Measurements from ENCODE around the gene RETREG3. TPM values are rescaled to one million over a fixed set of nuclear protein-coding genes. Genes with fewer than 3 reads are reported as not detected.

RETREG3 gene
- total and polyA plus RNA-seq, 2 of the 13 experiments (the other 11 are each of a cell fraction or from before 2014, with no cell fraction given) = 47.0 to 55.8 TPM

DNA sequence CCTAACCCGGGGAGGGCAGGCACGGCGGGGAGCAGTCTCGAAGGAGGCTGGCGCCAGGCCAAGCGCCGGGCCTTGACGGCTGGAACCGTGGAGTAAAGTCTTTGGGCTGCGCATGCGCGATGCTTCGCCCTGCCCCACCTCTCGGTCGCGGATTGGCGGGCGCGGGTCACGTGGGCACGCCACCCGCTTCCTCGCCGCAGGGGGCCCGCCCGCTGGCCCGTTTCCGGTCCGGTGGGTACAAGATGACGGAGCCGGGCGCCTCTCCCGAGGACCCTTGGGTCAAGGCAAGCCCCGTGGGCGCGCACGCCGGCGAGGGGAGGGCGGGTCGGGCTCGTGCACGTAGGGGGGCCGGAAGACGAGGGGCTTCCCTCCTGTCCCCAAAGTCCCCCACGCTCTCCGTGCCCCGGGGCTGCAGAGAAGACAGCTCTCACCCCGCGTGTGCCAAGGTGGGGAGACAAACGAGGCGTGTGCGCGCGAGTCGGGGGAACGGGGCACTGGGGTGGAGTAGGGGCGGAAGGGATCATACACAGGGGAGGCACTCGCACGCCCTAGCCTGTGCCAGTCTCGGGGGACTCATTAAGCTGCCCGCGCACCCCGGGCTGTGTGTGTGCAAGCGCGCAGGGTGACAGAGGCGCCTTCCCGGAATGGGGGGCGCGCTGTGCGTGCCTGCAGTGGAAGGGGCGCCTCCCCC, 42.1 kb downstream of the RETREG3 start, which contains the start of gene MLX (continued):
- TF ChIP-seq, protein P1, sequence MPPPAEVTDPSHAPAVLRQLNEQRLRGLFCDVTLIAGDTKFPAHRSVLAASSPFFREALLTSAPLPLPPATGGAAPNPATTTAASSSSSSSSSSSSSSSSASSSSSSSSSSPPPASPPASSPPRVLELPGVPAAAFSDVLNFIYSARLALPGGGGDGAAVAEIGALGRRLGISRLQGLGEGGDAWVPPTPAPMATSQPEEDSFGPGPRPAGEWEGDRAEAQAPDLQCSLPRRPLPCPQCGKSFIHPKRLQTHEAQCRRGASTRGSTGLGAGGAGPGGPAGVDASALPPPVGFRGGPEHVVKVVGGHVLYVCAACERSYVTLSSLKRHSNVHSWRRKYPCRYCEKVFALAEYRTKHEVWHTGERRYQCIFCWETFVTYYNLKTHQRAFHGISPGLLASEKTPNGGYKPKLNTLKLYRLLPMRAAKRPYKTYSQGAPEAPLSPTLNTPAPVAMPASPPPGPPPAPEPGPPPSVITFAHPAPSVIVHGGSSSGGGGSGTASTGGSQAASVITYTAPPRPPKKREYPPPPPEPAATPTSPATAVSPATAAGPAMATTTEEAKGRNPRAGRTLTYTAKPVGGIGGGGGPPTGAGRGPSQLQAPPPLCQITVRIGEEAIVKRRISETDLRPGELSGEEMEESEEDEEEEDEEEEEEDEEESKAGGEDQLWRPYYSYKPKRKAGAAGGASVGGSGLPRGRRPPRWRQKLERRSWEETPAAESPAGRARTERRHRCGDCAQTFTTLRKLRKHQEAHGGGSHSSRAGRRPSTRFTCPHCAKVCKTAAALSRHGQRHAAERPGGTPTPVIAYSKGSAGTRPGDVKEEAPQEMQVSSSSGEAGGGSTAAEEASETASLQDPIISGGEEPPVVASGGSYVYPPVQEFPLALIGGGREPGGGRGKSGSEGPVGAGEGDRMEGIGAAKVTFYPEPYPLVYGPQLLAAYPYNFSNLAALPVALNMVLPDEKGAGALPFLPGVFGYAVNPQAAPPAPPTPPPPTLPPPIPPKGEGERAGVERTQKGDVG (CRISPR knock-in tag; IDR thresholded peaks at IDR 0.05; ENCODE audit: borderline replicate concordance) = 0 out of 2 replicates have a peak, but pooled peaks have one; percentile 6
- no peak for TF ChIP-seq SIX1 (CRISPR knock-in tag; IDR thresholded peaks at IDR 0.05; ENCODE audit: borderline replicate concordance)
- peak; percentile 93 for TF ChIP-seq KAT8 (CRISPR knock-in tag; IDR thresholded peaks at IDR 0.05)
- peak; percentile 75; the same call in 1 of the 2 replicates for TF ChIP-seq PHF8 (CRISPR knock-in tag; IDR thresholded peaks at IDR 0.05)
- TF ChIP-seq NR3C1 (CRISPR knock-in tag; IDR thresholded peaks at IDR 0.05) = no peak
- TF ChIP-seq GLI4 (CRISPR knock-in tag; IDR thresholded peaks at IDR 0.05; ENCODE audit: borderline replicate concordance) = peak; percentile 88
- peak; percentile 89 for TF ChIP-seq HDAC2 (CRISPR knock-in tag; IDR thresholded peaks at IDR 0.05)
- no peak for TF ChIP-seq ZNF24 (IDR thresholded peaks at IDR 0.05)
- TF ChIP-seq, protein P2, sequence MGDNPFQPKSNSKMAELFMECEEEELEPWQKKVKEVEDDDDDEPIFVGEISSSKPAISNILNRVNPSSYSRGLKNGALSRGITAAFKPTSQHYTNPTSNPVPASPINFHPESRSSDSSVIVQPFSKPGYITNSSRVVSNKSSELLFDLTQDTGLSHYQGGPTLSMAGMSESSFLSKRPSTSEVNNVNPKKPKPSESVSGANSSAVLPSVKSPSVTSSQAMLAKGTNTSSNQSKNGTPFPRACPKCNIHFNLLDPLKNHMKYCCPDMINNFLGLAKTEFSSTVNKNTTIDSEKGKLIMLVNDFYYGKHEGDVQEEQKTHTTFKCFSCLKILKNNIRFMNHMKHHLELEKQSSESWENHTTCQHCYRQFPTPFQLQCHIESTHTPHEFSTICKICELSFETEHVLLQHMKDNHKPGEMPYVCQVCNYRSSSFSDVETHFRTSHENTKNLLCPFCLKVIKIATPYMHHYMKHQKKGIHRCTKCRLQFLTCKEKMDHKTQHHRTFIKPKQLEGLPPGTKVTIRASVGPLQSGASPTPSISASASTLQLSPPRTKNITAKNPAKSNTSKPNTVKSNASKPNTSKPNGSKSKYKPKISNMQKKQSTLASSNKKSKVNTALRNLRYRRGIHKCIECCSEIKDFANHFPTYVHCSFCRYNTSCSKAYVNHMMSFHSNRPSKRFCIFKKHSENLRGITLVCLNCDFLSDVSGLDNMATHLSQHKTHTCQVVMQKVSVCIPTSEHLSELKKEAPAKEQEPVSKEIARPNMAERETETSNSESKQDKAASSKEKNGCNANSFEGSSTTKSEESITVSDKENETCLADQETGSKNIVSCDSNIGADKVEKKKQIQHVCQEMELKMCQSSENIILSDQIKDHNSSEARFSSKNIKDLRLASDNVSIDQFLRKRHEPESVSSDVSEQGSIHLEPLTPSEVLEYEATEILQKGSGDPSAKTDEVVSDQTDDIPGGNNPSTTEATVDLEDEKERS (CRISPR knock-in tag; IDR thresholded peaks at IDR 0.05) = no peak
- 0 out of 2 replicates have a peak, but pooled peaks have one; percentile 50 for TF ChIP-seq ZKSCAN5 (CRISPR knock-in tag; IDR thresholded peaks at IDR 0.05)
- no peak; the same call in 1 of the 2 replicates for TF ChIP-seq MIER3 (CRISPR knock-in tag; IDR thresholded peaks at IDR 0.05; ENCODE audit: borderline replicate concordance)
- TF ChIP-seq POLR2AphosphoS2 (IDR thresholded peaks at IDR 0.05; ENCODE audit: low read depth, low read length) = peak; percentile 87
- TF ChIP-seq CBFB (CRISPR knock-in tag; IDR thresholded peaks at IDR 0.05) = peak; percentile 46; the same call in 1 of the 2 replicates
- TF ChIP-seq ONECUT2 (CRISPR knock-in tag; IDR thresholded peaks at IDR 0.05) = no peak
- peak; percentile 97 for TF ChIP-seq FOXC1 (CRISPR knock-in tag; IDR thresholded peaks at IDR 0.05; ENCODE audit: borderline replicate concordance)
- TF ChIP-seq ZNF709 (CRISPR knock-in tag; IDR thresholded peaks at IDR 0.05) = 0 out of 2 replicates have a peak, but pooled peaks have one; percentile 54
- TF ChIP-seq ZNF720 (CRISPR knock-in tag; IDR thresholded peaks at IDR 0.05) = no peak
- TF ChIP-seq CEBPB (IDR thresholded peaks at IDR 0.05; ENCODE audit: borderline replicate concordance, low read depth, low read length) = no peak
- no peak for TF ChIP-seq GPN1 (CRISPR knock-in tag; IDR thresholded peaks at IDR 0.05; ENCODE audit: borderline replicate concordance)
- 0 out of 2 replicates have a peak, but pooled peaks have one; percentile 58 for TF ChIP-seq ZNF619 (CRISPR knock-in tag; IDR thresholded peaks at IDR 0.05)
- TF ChIP-seq, protein P3, sequence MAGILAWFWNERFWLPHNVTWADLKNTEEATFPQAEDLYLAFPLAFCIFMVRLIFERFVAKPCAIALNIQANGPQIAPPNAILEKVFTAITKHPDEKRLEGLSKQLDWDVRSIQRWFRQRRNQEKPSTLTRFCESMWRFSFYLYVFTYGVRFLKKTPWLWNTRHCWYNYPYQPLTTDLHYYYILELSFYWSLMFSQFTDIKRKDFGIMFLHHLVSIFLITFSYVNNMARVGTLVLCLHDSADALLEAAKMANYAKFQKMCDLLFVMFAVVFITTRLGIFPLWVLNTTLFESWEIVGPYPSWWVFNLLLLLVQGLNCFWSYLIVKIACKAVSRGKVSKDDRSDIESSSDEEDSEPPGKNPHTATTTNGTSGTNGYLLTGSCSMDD (CRISPR knock-in tag; IDR thresholded peaks at IDR 0.05) = no peak
- no peak for TF ChIP-seq NFRKB (IDR thresholded peaks at IDR 0.05)

Measured in HepG2 (cell line).